ENCODE results near the gene MUC15.

DNA sequence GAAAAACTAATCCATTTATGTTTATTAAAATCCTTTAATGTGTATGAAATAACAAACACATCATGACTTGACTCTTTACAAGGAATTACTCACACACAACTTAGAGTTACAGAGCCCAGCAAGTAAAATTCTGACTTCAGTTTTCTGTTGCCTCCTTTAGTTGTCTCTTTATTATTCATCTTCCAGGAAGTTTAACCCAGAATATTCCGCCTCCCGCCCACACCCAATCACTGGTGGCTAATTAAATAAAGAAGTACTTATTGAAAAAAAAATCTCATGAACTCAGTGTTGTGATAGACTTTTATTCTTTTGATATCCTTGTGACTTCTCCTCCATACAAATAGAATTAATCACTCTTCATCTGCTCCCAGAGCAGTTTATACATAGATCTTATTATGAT, 61.9 kb downstream of the MUC15 start:
- no peak for TF ChIP-seq POLR2A (IDR thresholded peaks at IDR 0.05)
- TF ChIP-seq, protein P1, sequence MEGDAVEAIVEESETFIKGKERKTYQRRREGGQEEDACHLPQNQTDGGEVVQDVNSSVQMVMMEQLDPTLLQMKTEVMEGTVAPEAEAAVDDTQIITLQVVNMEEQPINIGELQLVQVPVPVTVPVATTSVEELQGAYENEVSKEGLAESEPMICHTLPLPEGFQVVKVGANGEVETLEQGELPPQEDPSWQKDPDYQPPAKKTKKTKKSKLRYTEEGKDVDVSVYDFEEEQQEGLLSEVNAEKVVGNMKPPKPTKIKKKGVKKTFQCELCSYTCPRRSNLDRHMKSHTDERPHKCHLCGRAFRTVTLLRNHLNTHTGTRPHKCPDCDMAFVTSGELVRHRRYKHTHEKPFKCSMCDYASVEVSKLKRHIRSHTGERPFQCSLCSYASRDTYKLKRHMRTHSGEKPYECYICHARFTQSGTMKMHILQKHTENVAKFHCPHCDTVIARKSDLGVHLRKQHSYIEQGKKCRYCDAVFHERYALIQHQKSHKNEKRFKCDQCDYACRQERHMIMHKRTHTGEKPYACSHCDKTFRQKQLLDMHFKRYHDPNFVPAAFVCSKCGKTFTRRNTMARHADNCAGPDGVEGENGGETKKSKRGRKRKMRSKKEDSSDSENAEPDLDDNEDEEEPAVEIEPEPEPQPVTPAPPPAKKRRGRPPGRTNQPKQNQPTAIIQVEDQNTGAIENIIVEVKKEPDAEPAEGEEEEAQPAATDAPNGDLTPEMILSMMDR (IDR thresholded peaks at IDR 0.05), result no peak
